ENCODE data around the gene FLT4. TPM values are rescaled to one million over a fixed set of nuclear protein-coding genes. Genes with fewer than 3 reads are reported as not detected.
A peak's percentile ranks its signal among the peaks of the same experiment; 100 is the strongest.

Gene FLT4
- total and polyA plus RNA-seq, 2 of the 13 experiments (the other 11 are each of a cell fraction or from before 2014, with no cell fraction given): not detected

GRCh38 chr5:180646963-180647305 is 2.5 kb downstream of the FLT4 start:
- Histone ChIP-seq H3K9ac (ENCODE audit: insufficient read depth, low read depth, low read length) (no peak overlapping the region), H3K4me1 (ENCODE audit: insufficient read depth, low read length) (no peaks in the 10 kb centered on the region), H3K27me3 (ENCODE audit: control insufficient read depth in 1 of 2, insufficient read depth in 2 of 2, low read length in 2 of 2) (peaks cover 14 to 81% of the 10 kb centered on the region in 2 experiments), H4K20me1 (ENCODE audit: insufficient read depth, low read length) (peaks cover 4% of the 10 kb centered on the region; the same call in 1 of the 2 replicates), H3K36me3 (replicated peaks in 1 of 2; ENCODE audit: control insufficient read depth in 1 of 2, insufficient read depth in 2 of 2, low read length in 2 of 2) (no peaks in the 10 kb centered on the region), H3K4me3 (replicated peaks in 1 of 3; ENCODE audit: insufficient read depth in 1 of 3, low read depth in 2 of 3, low read length in 3 of 3) (no peak overlapping the region), H3K4me2 (ENCODE audit: low read depth, low read length) (no peak overlapping the region), H2AFZ (ENCODE audit: low read length) (no peak overlapping the region), H3K79me2 (ENCODE audit: insufficient read depth, low read length) (no peaks in the 10 kb centered on the region), H3K27ac (ENCODE audit: extremely low read length, insufficient read depth, low read length) (no peak overlapping the region), H3K9me3 (ENCODE audit: low read length) (no peaks in the 10 kb centered on the region)
- BruUV-seq (replicated peaks): no TSS peak
- WGBS (ENCODE audit: low lambda C conversion rate): no CpG with 5 or more reads among the region's 1 CpG
- no peak for FAIRE-seq
- no peak for TF ChIP-seq SNAPC2 (CRISPR knock-in tag; IDR thresholded peaks at IDR 0.05)
- TF ChIP-seq DMTF1 (CRISPR knock-in tag; IDR thresholded peaks at IDR 0.05): no peak
- TF ChIP-seq ZC3H4 (CRISPR knock-in tag; IDR thresholded peaks at IDR 0.05; ENCODE audit: borderline replicate concordance): no peak
- TF ChIP-seq, protein P1, sequence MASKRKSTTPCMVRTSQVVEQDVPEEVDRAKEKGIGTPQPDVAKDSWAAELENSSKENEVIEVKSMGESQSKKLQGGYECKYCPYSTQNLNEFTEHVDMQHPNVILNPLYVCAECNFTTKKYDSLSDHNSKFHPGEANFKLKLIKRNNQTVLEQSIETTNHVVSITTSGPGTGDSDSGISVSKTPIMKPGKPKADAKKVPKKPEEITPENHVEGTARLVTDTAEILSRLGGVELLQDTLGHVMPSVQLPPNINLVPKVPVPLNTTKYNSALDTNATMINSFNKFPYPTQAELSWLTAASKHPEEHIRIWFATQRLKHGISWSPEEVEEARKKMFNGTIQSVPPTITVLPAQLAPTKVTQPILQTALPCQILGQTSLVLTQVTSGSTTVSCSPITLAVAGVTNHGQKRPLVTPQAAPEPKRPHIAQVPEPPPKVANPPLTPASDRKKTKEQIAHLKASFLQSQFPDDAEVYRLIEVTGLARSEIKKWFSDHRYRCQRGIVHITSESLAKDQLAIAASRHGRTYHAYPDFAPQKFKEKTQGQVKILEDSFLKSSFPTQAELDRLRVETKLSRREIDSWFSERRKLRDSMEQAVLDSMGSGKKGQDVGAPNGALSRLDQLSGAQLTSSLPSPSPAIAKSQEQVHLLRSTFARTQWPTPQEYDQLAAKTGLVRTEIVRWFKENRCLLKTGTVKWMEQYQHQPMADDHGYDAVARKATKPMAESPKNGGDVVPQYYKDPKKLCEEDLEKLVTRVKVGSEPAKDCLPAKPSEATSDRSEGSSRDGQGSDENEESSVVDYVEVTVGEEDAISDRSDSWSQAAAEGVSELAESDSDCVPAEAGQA (IDR thresholded peaks at IDR 0.05; ENCODE audit: low read depth): no peak
- TF ChIP-seq, protein P1 (CRISPR knock-in tag; IDR thresholded peaks at IDR 0.05; ENCODE audit: borderline replicate concordance): no peak
- ChIA-PET CTCF (ENCODE audit: low intra/inter-chr PET ratio, low total read pairs) (no interaction called here), POLR2A (no interaction called here)
- in situ Hi-C loops (cut with HindIII; ENCODE audit: extremely low pct_ligation_motif_present, low pct_unique_long_range_greater_than_20kb) (no loop called here), intact Hi-C loops (cut with micrococcal nuclease; ENCODE audit: unreplicated experiment) (no loop called here)
- no peak for DNase-seq (ENCODE audit: low spot score)
- peak; percentile 8; the same call in 1 of the 3 replicates for ATAC-seq
